Measurements from ENCODE around the gene OR10D3. TPM values are rescaled to one million over a fixed set of nuclear protein-coding genes. Genes with fewer than 3 reads are reported as not detected.
"Not testable (repeated sequence)": the region's sequence is repeated elsewhere in the genome, so short reads cannot be mapped to it uniquely, and the experiment has no call there.

The OR10D3 gene
- total RNA-seq, 1 donor from 2014 or later = not detected

- H3K9me3 ChIP-seq = no peaks in the 10 kb centered on the region
- intact Hi-C loops (cut with DNase I) = no loop called here
- no peaks in the 10 kb centered on the region for H3K4me1 ChIP-seq
- DNase-seq = no peak
- no peaks in the 10 kb centered on the region for H3K27me3 ChIP-seq (ENCODE audit: low read depth)
- no peak overlapping the region for H3K4me3 ChIP-seq
- no peaks in the 10 kb centered on the region for H3K36me3 ChIP-seq
- TF ChIP-seq CTCF (IDR thresholded peaks at IDR 0.05) = no peak
- no peak for ATAC-seq
- H3K27ac ChIP-seq = no peak overlapping the region
Measured at GRCh38 chr11:124211321-124211720, 28.2 kb downstream of the OR10D3 start.

- H3K4me1 ChIP-seq = no peaks in the 10 kb centered on the region
- H3K27ac ChIP-seq = no peak overlapping the region
- no peaks in the 10 kb centered on the region for H3K27me3 ChIP-seq (ENCODE audit: low read depth)
- intact Hi-C loops (cut with DNase I) = no loop called here
- no peaks in the 10 kb centered on the region for H3K9me3 ChIP-seq
- H3K4me3 ChIP-seq = no peak overlapping the region
- no peaks in the 10 kb centered on the region for H3K36me3 ChIP-seq
- no peak for TF ChIP-seq CTCF (IDR thresholded peaks at IDR 0.05)
- ATAC-seq (no peak), DNase-seq (no peak)
Measured at GRCh38 chr11:124214027-124214426, 30.9 kb downstream of the OR10D3 start.

- no peak for TF ChIP-seq CTCF (IDR thresholded peaks at IDR 0.05)
- Histone ChIP-seq H3K4me3 (no peak overlapping the region), H3K27me3 (ENCODE audit: low read depth) (no peaks in the 10 kb centered on the region), H3K4me1 (no peaks in the 10 kb centered on the region), H3K36me3 (no peaks in the 10 kb centered on the region), H3K9me3 (no peaks in the 10 kb centered on the region), H3K27ac (no peak overlapping the region)
- DNase-seq = no peak
- ATAC-seq = no peak
- intact Hi-C loops (cut with DNase I) = no loop called here
Measured at GRCh38 chr11:124219126-124219525, 36.0 kb downstream of the OR10D3 start.

- no peak for DNase-seq
- intact Hi-C loops (cut with DNase I) = no loop called here
- Histone ChIP-seq H3K27ac (no peak overlapping the region), H3K4me3 (no peak overlapping the region), H3K9me3 (no peaks in the 10 kb centered on the region), H3K4me1 (no peaks in the 10 kb centered on the region), H3K36me3 (no peaks in the 10 kb centered on the region), H3K27me3 (ENCODE audit: low read depth) (no peaks in the 10 kb centered on the region)
- TF ChIP-seq CTCF (IDR thresholded peaks at IDR 0.05) = no peak
- ATAC-seq = no peak
Measured at GRCh38 chr11:124222407-124222806, 39.3 kb downstream of the OR10D3 start.

- H3K36me3 ChIP-seq; H3K4me1 ChIP-seq; H3K27me3 ChIP-seq (ENCODE audit: low read depth); DNase-seq; H3K4me3 ChIP-seq; H3K9me3 ChIP-seq; H3K27ac ChIP-seq; intact Hi-C loops (cut with DNase I): not testable (repeated sequence)
- peak; percentile 44 to 64 for ATAC-seq
Measured at GRCh38 chr11:124224618-124225423, 41.7 kb downstream of the OR10D3 start.

- no peak for ATAC-seq
- no peak overlapping the region for H3K27ac ChIP-seq
Measured at GRCh38 chr11:124225471-124225870, 42.3 kb downstream of the OR10D3 start.

More at GRCh38 chr11:124225471-124225870, 42.3 kb downstream of the OR10D3 start:
- intact Hi-C loops (cut with DNase I) = no loop called here
- Histone ChIP-seq H3K36me3 (no peaks in the 10 kb centered on the region), H3K27me3 (ENCODE audit: low read depth) (no peaks in the 10 kb centered on the region), H3K4me3 (no peak overlapping the region), H3K4me1 (no peaks in the 10 kb centered on the region), H3K9me3 (no peaks in the 10 kb centered on the region)
- TF ChIP-seq CTCF (IDR thresholded peaks at IDR 0.05) = no peak
- no peak for DNase-seq

All from lower lobe of right lung (tissue), 2 donors.